ENCODE results near the gene OR13D1.

Gene OR13D1

DNA sequence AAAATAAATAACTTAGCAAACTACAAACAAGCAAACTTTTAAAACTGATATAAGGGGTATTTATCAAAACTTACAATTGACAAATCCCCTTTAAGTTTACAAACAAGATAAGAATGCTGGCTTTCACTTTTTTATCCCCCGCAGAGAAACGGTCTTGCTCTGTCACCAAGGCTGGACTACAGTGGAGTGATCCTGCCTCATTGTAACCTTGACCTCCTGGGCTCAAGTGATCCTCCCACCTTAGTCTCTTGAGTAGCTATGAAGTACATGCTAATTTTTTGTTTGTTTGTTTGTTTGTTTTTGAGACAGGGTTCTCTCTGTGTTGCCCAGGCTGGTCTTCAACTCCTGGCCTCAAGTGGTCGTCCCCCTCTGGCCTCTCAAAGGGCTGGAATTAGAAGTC, 44.1 kb downstream of the OR13D1 start:
- no peak for TF ChIP-seq POLR2AphosphoS5 (IDR thresholded peaks at IDR 0.05; ENCODE audit: low read depth, low read length)
- no peak for TF ChIP-seq POU2F2 (IDR thresholded peaks at IDR 0.05; ENCODE audit: low read depth, low read length)
- TF ChIP-seq PAX5 (IDR thresholded peaks at IDR 0.05; ENCODE audit: insufficient read depth, low read length, severe bottlenecking): no peak
- no peak for TF ChIP-seq POLR2A (IDR thresholded peaks at IDR 0.05; ENCODE audit: low read depth, low read length)
- no peak for TF ChIP-seq TAF1 (IDR thresholded peaks at IDR 0.05; ENCODE audit: low read depth, low read length)
- TF ChIP-seq SPI1 (IDR thresholded peaks at IDR 0.05; ENCODE audit: low read depth, low read length): no peak
- DNase-seq (ENCODE audit: insufficient read length, low spot score) (no peak), FAIRE-seq (no peak)

DNA sequence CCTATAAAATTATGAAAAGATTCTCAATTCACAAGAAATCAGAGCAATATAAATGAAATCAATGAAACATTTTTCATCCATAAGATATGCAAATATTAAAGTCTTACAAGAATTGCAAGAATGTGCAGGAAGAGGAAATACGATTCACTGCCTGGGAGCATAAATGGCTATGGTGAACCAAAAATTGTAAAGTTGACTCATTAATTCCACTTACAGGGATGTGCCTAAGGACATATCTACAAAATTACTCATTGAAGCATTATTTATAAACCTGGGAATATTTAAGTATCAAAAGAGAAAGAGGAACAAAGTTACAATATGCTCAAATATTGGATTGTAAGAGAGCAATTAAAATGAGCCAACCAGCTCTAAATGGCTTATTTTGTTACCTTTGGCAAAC, 46.3 kb downstream of the OR13D1 start:
- DNase-seq (ENCODE audit: insufficient read length, low spot score): no peak
- TF ChIP-seq SPI1 (IDR thresholded peaks at IDR 0.05; ENCODE audit: low read depth, low read length): no peak
- no peak for TF ChIP-seq POLR2AphosphoS5 (IDR thresholded peaks at IDR 0.05; ENCODE audit: low read depth, low read length)
- no peak for TF ChIP-seq POLR2A (IDR thresholded peaks at IDR 0.05; ENCODE audit: low read depth, low read length)
- no peak for TF ChIP-seq TAF1 (IDR thresholded peaks at IDR 0.05; ENCODE audit: low read depth, low read length)
- no peak for TF ChIP-seq PAX5 (IDR thresholded peaks at IDR 0.05; ENCODE audit: insufficient read depth, low read length, severe bottlenecking)
- TF ChIP-seq POU2F2 (IDR thresholded peaks at IDR 0.05; ENCODE audit: low read depth, low read length): no peak
- FAIRE-seq: no peak

DNA sequence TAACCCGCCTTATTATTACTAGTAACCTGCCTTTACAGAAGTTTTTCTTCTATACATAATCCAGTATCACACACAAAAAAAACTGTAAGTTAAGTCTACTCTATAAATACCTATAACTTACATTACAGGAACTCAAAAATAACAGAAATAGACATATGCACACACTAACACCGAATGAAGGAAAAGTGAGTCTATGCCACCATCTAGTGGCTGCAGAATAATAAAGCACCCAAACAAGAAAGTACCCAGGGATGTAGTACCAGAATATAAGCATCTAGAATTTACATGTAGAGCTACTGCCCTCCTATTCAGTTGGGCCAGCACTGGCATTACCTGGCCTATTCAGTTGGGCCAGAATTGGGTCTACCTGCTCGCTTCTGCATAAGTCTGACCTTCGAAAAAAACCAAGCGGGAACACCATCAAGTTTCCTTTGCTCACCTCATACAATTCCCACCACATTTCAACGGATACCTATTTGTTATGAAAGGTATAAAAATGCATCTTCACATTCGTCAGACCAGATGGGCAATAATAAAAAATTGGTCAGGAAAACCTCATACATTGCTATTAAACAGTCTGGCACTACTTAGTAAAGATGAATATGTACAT, 49.2 kb downstream of the OR13D1 start:
- TF ChIP-seq TAF1 (IDR thresholded peaks at IDR 0.05; ENCODE audit: low read depth, low read length) (no peak), PAX5 (IDR thresholded peaks at IDR 0.05; ENCODE audit: insufficient read depth, low read length, severe bottlenecking) (no peak), POLR2A (IDR thresholded peaks at IDR 0.05; ENCODE audit: low read depth, low read length) (no peak), POU2F2 (IDR thresholded peaks at IDR 0.05; ENCODE audit: low read depth, low read length) (no peak)
- DNase-seq (ENCODE audit: insufficient read length, low spot score) (no peak), FAIRE-seq (peak; percentile 85)

Data from GM12891 (cell line).